ENCODE data around the gene ANKRD62.

Gene ANKRD62

GRCh38 chr18:12092398-12093229 lies 1.0 kb upstream of the ANKRD62 start:
- Histone ChIP-seq H3K4me1 (no peaks in the 10 kb centered on the region), H3K36me3 (no peaks in the 10 kb centered on the region), H3K27me3 (no peaks in the 10 kb centered on the region), H4K20me1 (no peaks in the 10 kb centered on the region), H3K9ac (no peak overlapping the region), H3K4me3 (no peak overlapping the region), H3K27ac (no peak overlapping the region), H3K4me2 (no peak overlapping the region), H3K9me3 (no peaks in the 10 kb centered on the region)
- no peak for TF ChIP-seq Cebpa-rat (IDR thresholded peaks at IDR 0.05)

- Histone ChIP-seq H3K27me3 (no peaks in the 10 kb centered on the region), H3K4me3 (no peak overlapping the region), H3K9me3 (no peaks in the 10 kb centered on the region), H3K36me3 (no peaks in the 10 kb centered on the region), H4K20me1 (no peaks in the 10 kb centered on the region), H3K9ac (no peak overlapping the region), H3K27ac (no peak overlapping the region), H3K4me1 (no peaks in the 10 kb centered on the region), H3K4me2 (no peak overlapping the region)
- TF ChIP-seq Cebpa-rat (IDR thresholded peaks at IDR 0.05), result no peak
These were observed 4.7 kb downstream of the ANKRD62 start for GRCh38 chr18:12098374-12098773.

- H3K27ac ChIP-seq, result no peak overlapping the region
- H4K20me1 ChIP-seq, result no peaks in the 10 kb centered on the region
- no peaks in the 10 kb centered on the region for H3K27me3 ChIP-seq
- H3K4me2 ChIP-seq, result no peak overlapping the region
- no peaks in the 10 kb centered on the region for H3K36me3 ChIP-seq
- H3K4me3 ChIP-seq, result no peak overlapping the region
- H3K9me3 ChIP-seq, result no peaks in the 10 kb centered on the region
- H3K9ac ChIP-seq, result no peak overlapping the region
- no peaks in the 10 kb centered on the region for H3K4me1 ChIP-seq
- TF ChIP-seq Cebpa-rat (IDR thresholded peaks at IDR 0.05), result no peak
These were observed 5.5 kb downstream of the ANKRD62 start for GRCh38 chr18:12099160-12099559.

GRCh38 chr18:12101266-12101665 lies 7.6 kb downstream of the ANKRD62 start:
- Histone ChIP-seq H3K27me3 (no peaks in the 10 kb centered on the region), H4K20me1 (no peaks in the 10 kb centered on the region), H3K4me3 (no peak overlapping the region), H3K9ac (no peak overlapping the region), H3K4me1 (no peaks in the 10 kb centered on the region), H3K9me3 (no peaks in the 10 kb centered on the region), H3K27ac (no peak overlapping the region), H3K36me3 (no peaks in the 10 kb centered on the region), H3K4me2 (no peak overlapping the region)
- TF ChIP-seq Cebpa-rat (IDR thresholded peaks at IDR 0.05), result no peak

GRCh38 chr18:12102136-12102842 lies 8.6 kb downstream of the ANKRD62 start:
- no peaks in the 10 kb centered on the region for H4K20me1 ChIP-seq
- H3K4me3 ChIP-seq, result no peak overlapping the region
- no peak overlapping the region for H3K9ac ChIP-seq
- no peak overlapping the region for H3K27ac ChIP-seq
- no peaks in the 10 kb centered on the region for H3K36me3 ChIP-seq
- no peak overlapping the region for H3K4me2 ChIP-seq
- H3K9me3 ChIP-seq, result no peaks in the 10 kb centered on the region
- no peak for TF ChIP-seq Cebpa-rat (IDR thresholded peaks at IDR 0.05)
- H3K4me1 ChIP-seq, result no peaks in the 10 kb centered on the region
- H3K27me3 ChIP-seq, result no peaks in the 10 kb centered on the region

- no peak overlapping the region for H3K4me2 ChIP-seq
- no peak for TF ChIP-seq Cebpa-rat (IDR thresholded peaks at IDR 0.05)
- no peaks in the 10 kb centered on the region for H3K36me3 ChIP-seq
- no peak overlapping the region for H3K4me3 ChIP-seq
- H3K4me1 ChIP-seq, result no peaks in the 10 kb centered on the region
- no peaks in the 10 kb centered on the region for H4K20me1 ChIP-seq
- no peak overlapping the region for H3K27ac ChIP-seq
- no peak overlapping the region for H3K9ac ChIP-seq
- H3K9me3 ChIP-seq, result no peaks in the 10 kb centered on the region
- no peaks in the 10 kb centered on the region for H3K27me3 ChIP-seq
These were observed 12.8 kb downstream of the ANKRD62 start for GRCh38 chr18:12106471-12106870.

GRCh38 chr18:12109836-12110235 lies 16.2 kb downstream of the ANKRD62 start:
- Histone ChIP-seq H3K9me3 (no peaks in the 10 kb centered on the region; the same call in 1 of the 2 replicates), H3K9ac (no peak overlapping the region), H3K4me1 (no peaks in the 10 kb centered on the region), H3K4me2 (no peak overlapping the region), H3K4me3 (no peak overlapping the region), H4K20me1 (no peaks in the 10 kb centered on the region), H3K27me3 (no peaks in the 10 kb centered on the region), H3K27ac (no peak overlapping the region), H3K36me3 (no peaks in the 10 kb centered on the region)
- no peak for TF ChIP-seq Cebpa-rat (IDR thresholded peaks at IDR 0.05)

GRCh38 chr18:12113999-12114646 lies 20.5 kb downstream of the ANKRD62 start:
- TF ChIP-seq Cebpa-rat (IDR thresholded peaks at IDR 0.05), result no peak

GRCh38 chr18:12119358-12119757 lies 25.7 kb downstream of the ANKRD62 start:
- Histone ChIP-seq H3K4me1 (no peaks in the 10 kb centered on the region), H3K4me3 (no peak overlapping the region), H3K9ac (no peak overlapping the region), H3K4me2 (no peak overlapping the region), H3K27me3 (no peaks in the 10 kb centered on the region), H3K36me3 (no peaks in the 10 kb centered on the region), H4K20me1 (no peaks in the 10 kb centered on the region), H3K27ac (no peak overlapping the region), H3K9me3 (no peaks in the 10 kb centered on the region)
- no peak for TF ChIP-seq Cebpa-rat (IDR thresholded peaks at IDR 0.05)

More at GRCh38 chr18:12113999-12114646, 20.5 kb downstream of the ANKRD62 start:
- Histone ChIP-seq H3K9ac (no peak overlapping the region), H3K27ac (no peak overlapping the region), H3K4me1 (no peaks in the 10 kb centered on the region), H3K36me3 (no peaks in the 10 kb centered on the region), H3K4me3 (no peak overlapping the region), H4K20me1 (no peaks in the 10 kb centered on the region), H3K27me3 (no peaks in the 10 kb centered on the region), H3K4me2 (no peak overlapping the region), H3K9me3 (no peaks in the 10 kb centered on the region; the same call in 1 of the 2 replicates)
